HFFc6 (cell line): ENCODE results near the gene ATF6. TPM values are rescaled to one million over a fixed set of nuclear protein-coding genes. Genes with fewer than 3 reads are reported as not detected.
A peak's percentile ranks its signal among the peaks of the same experiment; 100 is the strongest.

Experiments used
- DNase-seq: peaks from one replicate; pipeline ENCODE4 v3.0.0-alpha.2; 2018
- H3K27ac Mint-ChIP-seq: 2 replicates; pipeline ENCODE4 v1.8.0; 2020; ENCODE audit warnings: mild to moderate bottlenecking, mixed read lengths
- H3K27me3 Mint-ChIP-seq: 2 replicates; pipeline ENCODE4 v1.8.0; 2021; ENCODE audit warnings: mild to moderate bottlenecking, moderate library complexity, mixed read lengths; ENCODE audit not compliant: insufficient read depth
- H3K36me3 Mint-ChIP-seq: 2 replicates; pipeline ENCODE4 v1.8.0; 2021; ENCODE audit warnings: low read depth, mixed read lengths
- H3K4me1 Mint-ChIP-seq: 2 replicates; pipeline ENCODE4 v1.8.0; 2020; ENCODE audit warnings: low read depth, mixed read lengths
- H3K4me3 Mint-ChIP-seq: 2 replicates; pipeline ENCODE4 v1.8.0; 2020; ENCODE audit warnings: mild to moderate bottlenecking, moderate library complexity, mixed read lengths
- H3K9me3 Mint-ChIP-seq: 2 replicates; pipeline ENCODE4 v1.8.0; 2020; ENCODE audit warnings: mild to moderate bottlenecking, mixed read lengths
- total RNA-seq, 6 experiments: library from RNA; stranded (reverse); fragmentation: NEBNext Ultra II Directional; extraction: Animal tissue kit (Norgen Biotek cat#: 25700); gene quantifications; 2 replicates in 1 of 6; 3 replicates in 5 of 6; pipeline ENCODE4 v1.2.3, GENCODE V29; 2021
- TF ChIP-seq, protein P1 (sequence below): fragments of 200-600 bp; sonication (generic); IDR thresholded peaks from 2 replicates; pipeline ENCODE4 v1.5.0; 2021; ENCODE audit warnings: antibody characterized with exemption, mild to moderate bottlenecking

The ATF6 gene
- total RNA-seq, 6 experiments from 2014 or later = 23.7 to 29.9 (median 27.6) TPM

DNA sequence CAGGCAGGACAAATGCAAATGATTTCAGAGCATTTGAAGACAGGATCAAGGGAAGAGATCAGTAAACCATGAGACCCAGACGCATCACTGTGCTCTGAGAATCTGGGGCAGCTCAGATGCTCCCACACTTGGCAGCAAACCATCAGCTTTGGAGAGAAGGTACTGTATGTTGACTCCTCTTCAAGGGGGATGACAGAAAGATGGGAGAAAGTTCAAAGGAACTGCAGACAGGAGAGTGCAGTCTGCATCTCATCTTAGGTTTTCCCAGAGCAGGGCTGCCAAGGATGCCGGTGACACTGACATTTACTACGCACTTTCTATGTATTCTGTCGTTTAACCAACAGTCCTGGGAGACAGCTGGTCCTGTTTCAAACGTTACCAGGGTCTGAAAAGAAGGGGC lies 221.8 kb downstream of the ATF6 start:
- Mint-ChIP-seq H3K36me3 (peaks cover 13% of the 10 kb centered on the region), H3K27me3 (peaks cover 7% of the 10 kb centered on the region; the same call in 1 of the 2 replicates), H3K4me1 (peaks cover 12% of the 10 kb centered on the region), H3K4me3 (no peak overlapping the region), H3K9me3 (peaks cover 10% of the 10 kb centered on the region), H3K27ac (no peak overlapping the region)
- TF ChIP-seq, protein P1, sequence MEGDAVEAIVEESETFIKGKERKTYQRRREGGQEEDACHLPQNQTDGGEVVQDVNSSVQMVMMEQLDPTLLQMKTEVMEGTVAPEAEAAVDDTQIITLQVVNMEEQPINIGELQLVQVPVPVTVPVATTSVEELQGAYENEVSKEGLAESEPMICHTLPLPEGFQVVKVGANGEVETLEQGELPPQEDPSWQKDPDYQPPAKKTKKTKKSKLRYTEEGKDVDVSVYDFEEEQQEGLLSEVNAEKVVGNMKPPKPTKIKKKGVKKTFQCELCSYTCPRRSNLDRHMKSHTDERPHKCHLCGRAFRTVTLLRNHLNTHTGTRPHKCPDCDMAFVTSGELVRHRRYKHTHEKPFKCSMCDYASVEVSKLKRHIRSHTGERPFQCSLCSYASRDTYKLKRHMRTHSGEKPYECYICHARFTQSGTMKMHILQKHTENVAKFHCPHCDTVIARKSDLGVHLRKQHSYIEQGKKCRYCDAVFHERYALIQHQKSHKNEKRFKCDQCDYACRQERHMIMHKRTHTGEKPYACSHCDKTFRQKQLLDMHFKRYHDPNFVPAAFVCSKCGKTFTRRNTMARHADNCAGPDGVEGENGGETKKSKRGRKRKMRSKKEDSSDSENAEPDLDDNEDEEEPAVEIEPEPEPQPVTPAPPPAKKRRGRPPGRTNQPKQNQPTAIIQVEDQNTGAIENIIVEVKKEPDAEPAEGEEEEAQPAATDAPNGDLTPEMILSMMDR = no peak
- DNase-seq = no peak

DNA sequence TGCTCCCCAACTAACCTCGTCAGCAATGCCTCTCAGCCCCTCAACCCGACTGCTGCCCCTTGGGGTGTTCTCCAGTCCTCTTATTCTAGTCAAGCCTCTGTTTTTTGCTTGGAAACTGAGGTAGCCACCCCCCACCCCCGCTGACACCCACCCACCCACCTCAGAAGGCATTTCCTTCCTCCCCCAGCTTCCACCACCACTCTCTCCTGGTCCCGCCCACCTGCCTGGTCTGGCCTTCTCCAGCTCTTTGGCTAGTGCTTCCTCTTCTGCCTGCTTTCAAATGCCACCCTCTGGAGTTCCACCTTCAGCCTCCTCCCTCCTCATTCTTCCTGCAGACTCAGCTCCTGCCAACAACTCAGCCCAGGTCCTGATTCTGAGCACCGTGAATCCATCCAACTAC lies 222.3 kb downstream of the ATF6 start:
- peaks cover 16% of the 10 kb centered on the region for H3K36me3 Mint-ChIP-seq
- TF ChIP-seq, protein P1 = no peak
- H3K4me3 Mint-ChIP-seq = no peak overlapping the region
- H3K4me1 Mint-ChIP-seq = peaks cover 12% of the 10 kb centered on the region
- no peak for DNase-seq
- peaks cover 10% of the 10 kb centered on the region for H3K9me3 Mint-ChIP-seq
- no peak overlapping the region for H3K27ac Mint-ChIP-seq
- H3K27me3 Mint-ChIP-seq = peaks cover 7% of the 10 kb centered on the region; the same call in 1 of the 2 replicates

DNA sequence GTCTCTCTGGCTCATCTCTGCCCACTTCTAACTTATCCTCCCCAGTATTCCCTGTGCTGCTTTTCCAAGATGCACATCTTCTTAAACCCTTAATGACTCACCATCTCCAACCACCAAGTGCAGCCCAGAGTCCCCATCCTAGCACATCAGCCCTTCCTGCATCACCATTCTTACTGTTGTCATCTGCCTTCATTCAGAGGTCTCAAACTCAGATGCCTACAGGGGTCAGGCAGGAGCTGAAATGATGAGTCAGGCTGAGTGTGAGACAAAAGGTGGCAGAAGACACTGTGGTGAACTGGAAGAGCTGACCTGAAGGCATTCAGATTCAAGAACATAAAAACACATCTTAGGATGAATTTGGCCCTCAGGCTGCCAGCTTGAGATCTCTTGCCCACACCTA lies 223.0 kb downstream of the ATF6 start:
- DNase-seq = peak; percentile 65
- H3K27me3 Mint-ChIP-seq = peaks cover 7% of the 10 kb centered on the region; the same call in 1 of the 2 replicates
- no peak overlapping the region for H3K27ac Mint-ChIP-seq
- peaks cover 10% of the 10 kb centered on the region for H3K9me3 Mint-ChIP-seq
- H3K4me3 Mint-ChIP-seq = no peak overlapping the region
- peaks cover 15% of the 10 kb centered on the region for H3K4me1 Mint-ChIP-seq
- peaks cover 17% of the 10 kb centered on the region for H3K36me3 Mint-ChIP-seq
- TF ChIP-seq, protein P1 = peak; percentile 17; the same call in 1 of the 2 replicates

DNA sequence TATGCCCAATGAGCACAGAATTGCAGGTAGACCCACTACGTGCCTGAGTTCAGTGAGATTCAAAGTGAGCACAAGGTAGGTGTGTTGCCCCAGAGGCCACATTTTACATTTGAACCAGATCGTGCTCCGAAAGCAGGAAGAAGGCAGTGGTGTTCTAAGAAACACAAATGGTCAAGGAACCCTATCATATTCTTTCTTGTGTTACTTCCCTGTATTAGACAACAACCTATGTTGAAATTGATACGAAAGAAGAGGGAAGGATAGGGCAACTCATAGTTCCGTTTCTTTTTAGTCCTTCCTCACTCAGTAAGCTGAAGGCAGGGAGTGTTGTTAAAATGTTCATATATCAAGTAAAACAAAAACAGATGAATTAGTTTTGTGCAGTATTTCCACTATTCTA lies 223.7 kb downstream of the ATF6 start:
- DNase-seq = no peak
- TF ChIP-seq, protein P1 = no peak
- Mint-ChIP-seq H3K9me3 (peaks cover 10% of the 10 kb centered on the region), H3K36me3 (peaks cover 17% of the 10 kb centered on the region), H3K4me3 (no peak overlapping the region), H3K27me3 (peaks cover 5% of the 10 kb centered on the region; the same call in 1 of the 2 replicates), H3K4me1 (peaks cover 22% of the 10 kb centered on the region), H3K27ac (no peak overlapping the region)

DNA sequence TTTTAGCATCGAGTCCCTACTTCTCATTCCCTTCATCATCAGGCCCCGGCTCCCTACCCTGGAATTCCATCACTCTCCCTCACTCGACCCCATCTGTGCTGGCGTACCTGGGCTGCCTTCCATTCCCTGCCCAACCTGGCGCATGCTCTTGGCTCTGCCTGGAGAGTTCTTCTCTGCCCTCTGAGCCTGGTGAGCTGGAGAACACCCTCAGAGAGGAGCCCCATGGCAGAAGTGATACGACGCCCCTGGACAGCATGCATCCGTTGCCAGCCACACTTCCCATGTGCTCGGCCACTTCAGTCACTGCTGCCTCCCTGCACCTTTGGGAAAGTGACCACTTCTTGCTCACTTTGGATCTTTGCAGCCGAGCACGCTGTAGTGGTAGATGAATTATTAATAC lies 227.5 kb downstream of the ATF6 start:
- Mint-ChIP-seq H3K9me3 (no peaks in the 10 kb centered on the region), H3K27ac (no peak overlapping the region), H3K27me3 (peaks cover 4% of the 10 kb centered on the region), H3K4me1 (peaks cover 22% of the 10 kb centered on the region), H3K36me3 (peaks cover 14% of the 10 kb centered on the region), H3K4me3 (no peak overlapping the region)
- DNase-seq = no peak
- TF ChIP-seq, protein P1 = no peak
